K562 (cell line): Measurements from ENCODE around the gene UBE2V1. TPM values are rescaled to one million over a fixed set of nuclear protein-coding genes. Genes with fewer than 3 reads are reported as not detected.

Experiments
- ASH1L ChIP-seq: fragments of 450-650 bp; IDR thresholded peaks from 2 replicates; pipeline ENCODE4 v1.6.1; 2018; ENCODE audit warnings: borderline replicate concordance, mild to moderate bottlenecking, low read depth; ENCODE audit not compliant: partially characterized antibody
- CBFA2T2 ChIP-seq: fragments of 450-650 bp; conservative IDR thresholded peaks from 2 replicates; pipeline ENCODE4 v1.6.1; 2017; ENCODE audit warnings: mild to moderate bottlenecking
- CHCHD3 ChIP-seq: fragments of 250-450 bp; sonication (Bioruptor Pico); IDR thresholded peaks from 2 replicates; pipeline ENCODE4 v2.1.2; 2022; ENCODE audit warnings: mild to moderate bottlenecking
- ILF3 ChIP-seq: fragments of 450-650 bp; IDR thresholded peaks from 2 replicates; pipeline ENCODE4 v1.6.1; 2018; ENCODE audit warnings: antibody characterized with exemption, mild to moderate bottlenecking, moderate library complexity, borderline replicate concordance
- JUND ChIP-seq, 2 experiments: IDR thresholded peaks; 2 replicates in 1 of 2; 3 replicates in 1 of 2; pipeline ENCODE4 v1.6.1; 2011; ENCODE audit warnings: borderline replicate concordance in 2 of 2, low read depth in 2 of 2, low read length in 2 of 2, improper control_type of control experiment in 1 of 2, missing biosample characterization in 1 of 2, missing genetic modification characterization in 1 of 2, missing genetic modification reagents in 1 of 2
- NEUROD1 ChIP-seq: fragments of 150-350 bp; IDR thresholded peaks from 2 replicates; pipeline ENCODE4 v1.6.1; 2014; ENCODE audit warnings: borderline replicate concordance, low read length, low read depth; ENCODE audit not compliant: partially characterized antibody
- NFIC ChIP-seq: fragments of 450-650 bp; IDR thresholded peaks from 2 replicates; pipeline ENCODE4 v1.6.1; 2017; ENCODE audit warnings: mild to moderate bottlenecking, inconsistent platforms
- POLR2G ChIP-seq: fragments of 200-400 bp; formaldehyde crosslinking; IDR thresholded peaks from 2 replicates; pipeline ENCODE4 v1.6.1; 2017; ENCODE audit warnings: low read depth, mild to moderate bottlenecking, antibody characterized with exemption, low read length, moderate library complexity
- PPARD ChIP-seq: fragments of 250-450 bp; sonication (Bioruptor Pico); IDR thresholded peaks from 2 replicates; pipeline ENCODE4 v1.8.0; 2022; ENCODE audit warnings: inconsistent platforms, mild to moderate bottlenecking, moderate library complexity
- RAD51 ChIP-seq: fragments of 450-650 bp; IDR thresholded peaks from 2 replicates; pipeline ENCODE4 v1.7.1; 2016; ENCODE audit warnings: low read depth, mild to moderate bottlenecking, borderline replicate concordance
- TOE1 ChIP-seq, 2 experiments: fragments of 450-650 bp in 1 of 2; sonication (generic) in 1 of 2; formaldehyde crosslinking in 1 of 2; IDR thresholded peaks; 2 replicates each; pipeline versions ENCODE4 v1.7.1 to v1.8.0; 2016 to 2022; ENCODE audit warnings: borderline replicate concordance in 2 of 2, mild to moderate bottlenecking in 2 of 2, antibody characterized with exemption in 1 of 2, inconsistent platforms in 1 of 2, low read depth in 1 of 2, missing genetic modification reagents in 1 of 2, moderate library complexity in 1 of 2
- ZKSCAN1 ChIP-seq: fragments of 150-350 bp; IDR thresholded peaks from 2 replicates; pipeline ENCODE4 v1.6.1; 2016; ENCODE audit warnings: low read depth, low read length
- ZNF347 ChIP-seq: fragments of 450-650 bp; formaldehyde crosslinking; IDR thresholded peaks from 2 replicates; pipeline ENCODE4 v1.4.0; 2020; ENCODE audit warnings: low read depth, mild to moderate bottlenecking, moderate library complexity
- ZNF354B ChIP-seq: fragments of 250-450 bp; sonication (Bioruptor Pico); IDR thresholded peaks from 2 replicates; pipeline ENCODE4 v1.4.0; 2020
- ZNF785 ChIP-seq: fragments of 250-450 bp; sonication (Bioruptor Pico); IDR thresholded peaks from 2 replicates; pipeline ENCODE4 v1.4.0; 2020; ENCODE audit warnings: mild to moderate bottlenecking
- ZNF79 ChIP-seq: fragments of 250-450 bp; sonication (Bioruptor Pico); IDR thresholded peaks from 2 replicates; pipeline ENCODE4 v1.4.0; 2020; ENCODE audit warnings: low read depth, mild to moderate bottlenecking, moderate library complexity
- polyA plus RNA-seq, 8 experiments: library from polyadenylated mRNA; depleted of rRNA in 4 of 8; stranded (reverse) in 5 of 8; unstranded in 3 of 8; fragments of >200 nt; fragmentation: Nextera tagmentation in 2 of 8; fragmentation: Illumina TruSeq in 1 of 8; extraction: Ambion mirVana in 2 of 8; extraction: Trizol in 1 of 8; gene quantifications; 2 replicates each; pipeline versions ENCODE4 v1.2.1 to v1.2.3, GENCODE V29; 2011 to 2014; ENCODE audit warnings: inconsistent platforms in 1 of 8, missing spikeins in 1 of 8
- total RNA-seq, 7 experiments: library from RNA; depleted of rRNA in 6 of 7; stranded (reverse); fragments of >200 nt in 6 of 7; fragmentation: Illumina TruSeq in 2 of 7; extraction: Trizol in 2 of 7; gene quantifications; 2 replicates each; pipeline versions ENCODE4 v1.2.1 to v1.2.3, GENCODE V29; 2011 to 2021; ENCODE audit warnings: low replicate concordance in 1 of 7
- TF ChIP-seq, protein P1 (sequence below): sonication (generic); formaldehyde crosslinking; IDR thresholded peaks from 2 replicates; pipeline ENCODE4 v1.5.0; 2020; ENCODE audit warnings: missing genetic modification reagents

Gene UBE2V1
- total and polyA plus RNA-seq, 9 of the 15 experiments (the other 6 are each of a cell fraction or from before 2014, with no cell fraction given): 93.0 to 357 (median 119) TPM

GRCh38 chr20:50129662-50130355 lies 16.9 kb upstream of the UBE2V1 start (continued):
- TF ChIP-seq NEUROD1 (no peak), ILF3 (no peak), NFIC (peak; percentile 54), CHCHD3 (CRISPR knock-in tag) (no peak), PPARD (CRISPR knock-in tag) (no peak), JUND (IDR thresholded peaks at IDR 0.05; ENCODE audit: borderline replicate concordance, low read depth, low read length) (no peak), JUND (tag; IDR thresholded peaks at IDR 0.05; ENCODE audit: borderline replicate concordance, low read depth, low read length) (no peak), ZNF785 (CRISPR knock-in tag) (no peak), ZNF79 (CRISPR knock-in tag) (no peak), ASH1L (peak; percentile 58), ZNF354B (CRISPR knock-in tag) (no peak), CBFA2T2 (peak; percentile 87), POLR2G (0 out of 2 replicates have a peak, but pooled peaks have one; percentile 16), ZKSCAN1 (no peak; the same call in 1 of the 2 replicates), RAD51 (peak; percentile 98), TOE1 (IDR thresholded peaks at IDR 0.05; ENCODE audit: borderline replicate concordance) (peak; percentile 96), TOE1 (CRISPR knock-in tag; IDR thresholded peaks at IDR 0.05; ENCODE audit: borderline replicate concordance, low read depth) (no peak), ZNF347 (CRISPR knock-in tag) (no peak)
- TF ChIP-seq, protein P1, sequence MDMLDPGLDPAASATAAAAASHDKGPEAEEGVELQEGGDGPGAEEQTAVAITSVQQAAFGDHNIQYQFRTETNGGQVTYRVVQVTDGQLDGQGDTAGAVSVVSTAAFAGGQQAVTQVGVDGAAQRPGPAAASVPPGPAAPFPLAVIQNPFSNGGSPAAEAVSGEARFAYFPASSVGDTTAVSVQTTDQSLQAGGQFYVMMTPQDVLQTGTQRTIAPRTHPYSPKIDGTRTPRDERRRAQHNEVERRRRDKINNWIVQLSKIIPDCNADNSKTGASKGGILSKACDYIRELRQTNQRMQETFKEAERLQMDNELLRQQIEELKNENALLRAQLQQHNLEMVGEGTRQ (CRISPR knock-in tag): peak; percentile 99
